ENCODE data around the gene BPIFA3.
"Not testable (repeated sequence)": the region's sequence is repeated elsewhere in the genome, so short reads cannot be mapped to it uniquely, and the experiment has no call there.

BPIFA3 gene

GRCh38 chr20:33178726-33179125 is 38.4 kb upstream of the BPIFA3 start:
- TF ChIP-seq, protein P1, sequence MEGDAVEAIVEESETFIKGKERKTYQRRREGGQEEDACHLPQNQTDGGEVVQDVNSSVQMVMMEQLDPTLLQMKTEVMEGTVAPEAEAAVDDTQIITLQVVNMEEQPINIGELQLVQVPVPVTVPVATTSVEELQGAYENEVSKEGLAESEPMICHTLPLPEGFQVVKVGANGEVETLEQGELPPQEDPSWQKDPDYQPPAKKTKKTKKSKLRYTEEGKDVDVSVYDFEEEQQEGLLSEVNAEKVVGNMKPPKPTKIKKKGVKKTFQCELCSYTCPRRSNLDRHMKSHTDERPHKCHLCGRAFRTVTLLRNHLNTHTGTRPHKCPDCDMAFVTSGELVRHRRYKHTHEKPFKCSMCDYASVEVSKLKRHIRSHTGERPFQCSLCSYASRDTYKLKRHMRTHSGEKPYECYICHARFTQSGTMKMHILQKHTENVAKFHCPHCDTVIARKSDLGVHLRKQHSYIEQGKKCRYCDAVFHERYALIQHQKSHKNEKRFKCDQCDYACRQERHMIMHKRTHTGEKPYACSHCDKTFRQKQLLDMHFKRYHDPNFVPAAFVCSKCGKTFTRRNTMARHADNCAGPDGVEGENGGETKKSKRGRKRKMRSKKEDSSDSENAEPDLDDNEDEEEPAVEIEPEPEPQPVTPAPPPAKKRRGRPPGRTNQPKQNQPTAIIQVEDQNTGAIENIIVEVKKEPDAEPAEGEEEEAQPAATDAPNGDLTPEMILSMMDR (IDR thresholded peaks at IDR 0.05; ENCODE audit: borderline replicate concordance, insufficient read depth, low read depth, low read length): no peak
- H3K4me3 ChIP-seq (ENCODE audit: low read depth, low read length): no peak overlapping the region

GRCh38 chr20:33180169-33180568 is 37.0 kb upstream of the BPIFA3 start:
- TF ChIP-seq, protein P1 (IDR thresholded peaks at IDR 0.05; ENCODE audit: borderline replicate concordance, insufficient read depth, low read depth, low read length): no peak
- H3K4me3 ChIP-seq (ENCODE audit: low read depth, low read length): no peak overlapping the region

GRCh38 chr20:33181482-33182093 is 35.6 kb upstream of the BPIFA3 start:
- TF ChIP-seq, protein P1 (IDR thresholded peaks at IDR 0.05; ENCODE audit: borderline replicate concordance, insufficient read depth, low read depth, low read length): no peak
- no peak overlapping the region for H3K4me3 ChIP-seq (ENCODE audit: low read depth, low read length)

- TF ChIP-seq, protein P1 (IDR thresholded peaks at IDR 0.05; ENCODE audit: borderline replicate concordance, insufficient read depth, low read depth, low read length): no peak
- no peak overlapping the region for H3K4me3 ChIP-seq (ENCODE audit: low read depth, low read length)
Measured at GRCh38 chr20:33183312-33183711, 33.8 kb upstream of the BPIFA3 start.

DNA sequence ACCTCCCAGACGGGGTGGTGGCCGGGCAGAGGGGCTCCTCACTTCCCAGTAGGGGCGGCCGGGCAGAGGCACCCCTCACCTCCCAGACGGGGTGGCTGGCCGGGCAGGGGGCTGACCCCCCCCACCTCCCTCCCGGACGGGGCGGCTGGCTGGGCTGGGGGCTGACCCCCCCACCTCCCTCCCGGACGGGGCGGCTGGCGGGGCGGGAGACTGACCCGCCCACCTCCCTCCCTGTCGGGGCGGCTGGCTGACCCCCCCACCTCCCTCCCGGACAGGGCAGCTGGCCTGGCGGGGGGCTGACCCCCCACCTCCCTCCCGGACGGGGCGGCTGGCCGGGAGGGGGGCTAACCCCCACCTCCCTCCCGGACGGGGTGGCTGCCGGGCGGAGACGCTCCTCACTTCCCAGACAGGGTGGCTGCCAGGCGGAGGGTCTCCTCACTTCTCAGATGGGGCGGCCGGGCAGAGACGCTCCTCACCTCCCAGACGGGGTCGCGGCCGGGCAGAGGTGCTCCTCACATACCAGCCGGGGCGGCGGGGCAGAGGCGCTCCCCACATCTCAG is 32.0 kb upstream of the BPIFA3 start:
- H3K4me3 ChIP-seq (ENCODE audit: low read depth, low read length): not testable (repeated sequence)

- TF ChIP-seq, protein P1 (IDR thresholded peaks at IDR 0.05; ENCODE audit: borderline replicate concordance, insufficient read depth, low read depth, low read length): no peak
- H3K4me3 ChIP-seq (ENCODE audit: low read depth, low read length): no peak overlapping the region
Measured at GRCh38 chr20:33187491-33187890, 29.7 kb upstream of the BPIFA3 start.

- TF ChIP-seq, protein P1 (IDR thresholded peaks at IDR 0.05; ENCODE audit: borderline replicate concordance, insufficient read depth, low read depth, low read length): no peak
- no peak overlapping the region for H3K4me3 ChIP-seq (ENCODE audit: low read depth, low read length)
Measured at GRCh38 chr20:33188421-33188820, 28.7 kb upstream of the BPIFA3 start.
